Bone marrow (tissue), 2 donors: ENCODE data around the gene MARCHF10.
"Not testable (repeated sequence)": the region's sequence is repeated elsewhere in the genome, so short reads cannot be mapped to it uniquely, and the experiment has no call there.

Experiments
- DNase-seq, 2 donors: peaks; one replicate each; lab custom pipeline; 2025; lab: John Stamatoyannopoulos, UW

The MARCHF10 gene

DNA sequence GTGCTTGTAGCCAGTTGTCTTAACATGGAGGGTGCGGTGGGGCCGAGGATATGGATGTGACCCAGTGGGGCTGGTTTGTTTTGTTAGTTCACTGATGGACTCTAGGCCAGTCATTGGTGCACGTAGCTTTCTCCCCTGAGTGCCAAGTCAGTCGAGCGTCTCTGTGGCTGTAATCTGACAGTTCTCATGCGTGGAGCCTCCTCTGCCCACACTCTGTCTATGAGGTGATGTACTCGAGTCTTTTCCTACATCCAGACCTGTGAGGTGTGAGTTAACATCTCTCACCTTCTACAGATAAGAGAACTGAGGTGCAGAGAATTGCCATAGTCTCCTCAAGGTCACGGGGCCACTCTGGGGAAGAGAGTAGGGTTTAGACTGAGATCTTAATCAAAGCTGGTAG, 90.2 kb downstream of the MARCHF10 start:
- no peak for DNase-seq

DNA sequence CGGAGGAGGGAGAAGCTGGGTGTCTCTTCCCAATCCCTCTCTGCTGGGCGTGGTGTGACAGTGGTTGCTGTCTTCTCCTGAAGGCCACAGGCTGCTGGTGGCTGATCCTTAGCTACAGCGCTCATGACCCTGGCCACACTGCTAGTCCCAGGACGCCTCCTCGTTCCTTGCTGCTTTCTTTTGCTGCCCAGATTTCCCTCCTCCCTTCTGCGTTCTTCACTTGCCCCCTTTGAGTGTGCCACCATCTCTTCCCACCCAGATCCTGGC, 90.6 kb downstream of the MARCHF10 start:
- DNase-seq, result no peak

DNA sequence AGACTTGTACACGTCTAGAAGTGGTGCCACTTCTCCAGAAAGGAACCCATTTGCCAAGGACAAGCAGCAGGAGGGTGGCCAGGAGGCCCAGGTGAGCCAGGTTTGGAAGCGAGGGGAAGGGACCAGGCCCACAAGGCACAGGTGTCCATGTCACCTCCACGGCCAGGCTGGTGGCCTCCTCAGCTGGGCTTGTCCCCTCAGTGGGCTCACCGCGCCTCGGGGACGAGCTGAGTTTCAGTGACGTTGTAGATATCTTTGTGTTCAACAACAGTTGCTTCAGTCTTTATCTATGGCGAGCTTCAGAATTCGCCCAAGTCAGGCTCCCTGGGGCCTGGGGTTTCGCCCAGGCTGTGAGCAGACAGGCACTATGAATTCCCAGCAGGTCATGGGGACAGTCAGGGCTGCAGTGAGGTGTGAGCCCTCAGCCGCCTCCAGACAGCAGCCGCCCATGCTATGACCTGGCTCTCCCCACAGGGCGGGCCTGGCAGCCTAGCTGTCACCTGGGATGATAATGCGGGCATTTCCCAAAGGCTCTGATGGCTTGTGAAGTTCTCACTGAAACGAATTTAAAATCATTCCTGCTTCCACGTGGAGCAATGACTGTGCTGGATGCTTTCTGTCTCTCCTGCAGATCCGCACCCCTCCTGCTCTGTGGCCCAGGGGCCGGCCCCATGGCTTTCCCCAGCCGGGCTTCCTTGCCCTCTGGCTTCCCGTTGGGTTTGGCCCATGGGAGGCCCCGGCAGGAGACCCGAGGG, 91.1 kb downstream of the MARCHF10 start:
- DNase-seq, result no peak

DNA sequence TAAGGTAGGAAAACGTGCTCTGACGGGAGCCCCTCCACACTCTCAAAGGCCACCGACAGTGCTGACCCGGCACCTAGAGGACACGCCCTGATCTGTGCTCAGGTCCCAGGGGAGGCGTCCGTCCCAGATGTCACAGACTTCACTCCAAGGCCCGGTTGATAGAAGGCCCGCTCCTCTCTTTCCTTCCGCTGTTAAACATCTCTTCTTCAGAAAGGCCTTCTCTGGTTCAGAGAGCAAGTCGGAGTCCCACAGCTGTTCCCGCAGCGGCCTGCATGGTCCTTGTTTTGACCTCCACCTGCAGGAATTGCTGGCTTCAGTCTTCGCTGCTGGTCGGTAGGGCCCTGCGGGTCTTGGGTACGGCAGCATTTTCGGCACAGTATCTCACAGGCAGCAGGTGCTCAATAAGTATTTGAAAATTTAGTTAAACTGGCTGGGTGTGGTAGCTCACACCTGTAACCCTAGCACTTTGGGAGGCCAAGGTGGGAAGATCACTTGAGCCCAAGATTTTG, 92.2 kb downstream of the MARCHF10 start:
- DNase-seq, result no peak

DNA sequence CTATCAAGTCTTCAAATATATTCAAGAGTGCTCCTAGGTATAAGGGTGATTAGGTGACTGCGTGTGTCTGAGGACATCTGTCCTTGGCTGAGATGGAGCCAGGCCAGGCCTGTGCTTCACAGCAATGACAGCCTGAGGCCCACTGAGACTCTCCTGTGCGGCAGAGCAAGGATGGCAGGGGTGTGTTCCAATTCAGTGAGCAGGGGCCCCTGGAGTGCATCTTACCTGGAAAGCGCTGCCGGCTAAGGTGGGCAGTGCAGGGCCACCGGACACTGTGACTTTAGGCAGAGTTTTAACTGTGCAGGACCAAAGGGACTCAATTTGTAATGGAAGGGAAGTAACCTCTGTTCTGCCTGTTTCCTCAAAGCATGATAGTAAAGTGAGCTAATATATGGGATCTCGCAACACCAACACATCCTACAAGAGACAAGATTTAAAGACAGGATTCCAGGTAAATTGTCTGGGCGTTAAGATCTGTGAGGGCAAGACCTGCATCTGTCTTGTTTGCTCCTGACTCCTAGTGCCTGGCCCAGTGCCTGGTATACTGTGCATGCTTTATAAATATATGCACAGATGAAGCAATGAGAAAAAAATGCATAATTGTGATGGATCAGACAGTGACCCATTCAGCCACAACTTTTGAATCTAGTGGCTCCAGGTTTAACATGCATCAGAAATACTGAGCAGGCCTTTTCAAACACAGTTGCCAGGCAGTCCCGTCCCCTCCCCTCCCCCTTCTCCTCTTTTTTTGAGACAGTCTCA, 93.9 kb downstream of the MARCHF10 start:
- DNase-seq, result no peak

DNA sequence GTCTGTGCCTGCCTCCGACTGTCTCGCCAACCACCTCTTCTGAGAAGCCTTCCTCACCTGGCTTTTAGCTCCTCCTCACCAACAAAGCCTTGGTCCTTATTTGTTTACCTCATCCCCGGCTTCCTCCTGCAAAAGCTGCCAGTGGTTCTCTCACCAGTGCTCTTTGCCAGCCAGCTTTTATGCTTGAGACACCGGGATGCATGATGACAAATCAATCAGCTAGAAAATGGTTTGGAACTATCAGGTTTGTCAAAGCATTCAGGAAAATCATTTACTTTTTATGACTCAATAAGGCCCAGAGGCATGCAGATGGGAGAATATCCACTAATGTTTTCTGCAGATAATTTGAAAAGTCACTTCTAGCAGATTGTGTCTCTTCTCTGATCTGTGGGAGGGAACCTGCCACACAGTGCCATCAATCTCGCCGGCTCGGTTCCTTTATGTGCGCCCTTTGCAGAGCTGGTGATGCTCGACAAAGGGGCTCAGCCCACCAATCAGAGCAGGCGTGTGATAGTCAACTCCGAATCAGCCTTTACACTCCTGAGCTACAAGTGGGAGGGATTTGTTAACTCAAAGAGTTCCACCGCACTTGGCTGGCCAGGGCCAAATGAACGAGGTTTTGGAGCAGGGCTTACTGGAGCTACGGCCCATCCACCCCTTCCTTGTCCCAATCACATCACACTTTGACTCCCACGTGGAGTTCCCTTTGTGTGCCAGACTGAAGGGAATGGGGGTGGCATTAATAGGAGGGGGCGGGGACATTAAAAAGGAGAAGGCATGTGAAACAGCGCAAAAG, 94.8 kb downstream of the MARCHF10 start:
- no peak for DNase-seq

DNA sequence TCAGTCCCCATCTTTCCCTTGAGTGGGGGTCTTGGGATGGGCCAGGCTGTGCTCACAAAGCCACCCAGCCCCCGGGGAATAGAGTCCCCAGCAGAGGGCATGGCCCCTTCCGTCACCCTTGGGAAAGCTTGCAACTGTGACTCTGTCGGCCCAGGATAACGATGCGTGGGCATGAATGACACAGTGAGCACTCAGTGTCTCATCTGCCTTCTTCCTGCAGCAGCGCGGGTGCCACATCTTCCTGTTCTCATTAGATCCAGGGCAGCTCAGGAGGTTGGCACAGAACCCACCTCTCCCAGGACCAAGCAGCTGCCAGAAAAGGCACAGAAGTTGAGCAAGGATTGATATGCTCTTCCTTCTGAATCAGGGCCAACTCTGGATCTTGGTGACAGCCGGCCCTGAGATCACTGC, 95.9 kb downstream of the MARCHF10 start:
- no peak for DNase-seq

DNA sequence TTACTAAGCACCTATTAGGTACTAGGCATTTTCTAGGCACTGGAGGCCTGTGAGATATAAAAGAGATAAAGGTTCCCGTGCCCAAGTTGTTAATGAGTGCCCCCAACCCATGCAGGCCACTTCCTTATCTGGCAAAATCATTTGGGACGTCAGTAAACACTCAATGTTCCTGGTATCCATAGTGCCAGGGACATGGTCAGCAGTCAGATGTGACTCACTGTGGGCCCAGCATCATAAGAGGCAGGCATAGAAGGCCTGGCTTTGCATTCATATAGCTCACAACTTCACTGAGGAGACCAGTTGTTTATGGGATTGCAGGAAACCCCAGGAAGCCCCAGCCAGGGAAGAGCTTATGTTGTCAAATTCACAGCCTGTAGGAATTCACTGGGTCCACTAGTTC, 99.5 kb downstream of the MARCHF10 start:
- DNase-seq, result no peak

DNA sequence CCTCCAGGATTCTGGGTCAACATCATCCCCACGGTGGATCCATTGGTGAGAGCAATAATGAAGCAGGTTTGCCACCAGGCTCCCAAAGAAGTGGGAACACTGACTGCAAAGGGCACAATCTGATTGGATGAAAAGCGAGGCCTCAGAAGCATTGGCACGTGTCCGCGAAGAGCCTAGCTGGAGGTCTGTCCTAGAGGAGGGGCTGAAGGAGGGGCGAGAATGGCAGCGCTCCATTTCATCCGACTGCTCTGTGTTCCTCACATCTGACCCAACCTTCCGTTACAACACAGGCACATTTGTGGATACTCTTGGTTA, 100.7 kb downstream of the MARCHF10 start:
- no peak for DNase-seq

DNA sequence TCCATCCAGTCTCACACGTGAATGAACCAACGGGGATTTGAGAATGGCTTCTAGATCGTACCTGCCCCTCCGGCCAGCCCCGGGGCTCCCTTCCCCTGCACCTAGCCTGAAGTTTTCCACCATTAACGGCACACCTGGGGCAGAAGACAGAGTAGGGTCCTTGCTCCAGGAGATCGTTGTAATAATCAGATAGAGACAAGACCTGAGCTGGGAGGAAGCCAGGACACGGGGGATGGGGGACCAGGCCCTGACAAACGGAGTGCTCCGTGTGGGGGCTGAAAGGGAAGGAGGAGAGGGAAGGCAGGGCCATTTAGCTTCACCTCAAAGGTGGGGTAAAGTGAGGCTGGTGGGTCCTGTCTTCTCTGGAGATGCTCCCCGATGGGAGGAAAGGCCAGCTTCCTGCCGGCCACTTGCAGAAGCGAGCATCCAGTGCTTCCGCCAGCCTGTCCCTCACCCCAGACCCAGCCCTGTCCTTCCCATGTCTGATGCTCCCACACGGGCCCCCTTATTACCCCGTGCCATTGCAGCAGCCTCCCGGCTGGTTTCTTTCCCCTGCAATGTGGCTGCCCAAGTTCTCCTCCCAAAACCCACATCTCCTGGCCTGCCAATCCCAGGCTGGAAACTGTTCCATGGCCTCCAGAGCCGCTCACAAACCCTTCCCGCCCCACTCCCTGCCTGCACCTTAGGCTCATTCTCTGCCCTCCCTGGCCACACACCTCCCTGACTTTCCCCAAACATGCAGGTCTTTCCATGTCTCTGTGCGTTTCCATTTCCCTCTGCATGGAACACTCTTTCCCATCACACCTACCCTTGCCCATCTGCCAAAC, 101.3 kb downstream of the MARCHF10 start:
- DNase-seq, result no peak

DNA sequence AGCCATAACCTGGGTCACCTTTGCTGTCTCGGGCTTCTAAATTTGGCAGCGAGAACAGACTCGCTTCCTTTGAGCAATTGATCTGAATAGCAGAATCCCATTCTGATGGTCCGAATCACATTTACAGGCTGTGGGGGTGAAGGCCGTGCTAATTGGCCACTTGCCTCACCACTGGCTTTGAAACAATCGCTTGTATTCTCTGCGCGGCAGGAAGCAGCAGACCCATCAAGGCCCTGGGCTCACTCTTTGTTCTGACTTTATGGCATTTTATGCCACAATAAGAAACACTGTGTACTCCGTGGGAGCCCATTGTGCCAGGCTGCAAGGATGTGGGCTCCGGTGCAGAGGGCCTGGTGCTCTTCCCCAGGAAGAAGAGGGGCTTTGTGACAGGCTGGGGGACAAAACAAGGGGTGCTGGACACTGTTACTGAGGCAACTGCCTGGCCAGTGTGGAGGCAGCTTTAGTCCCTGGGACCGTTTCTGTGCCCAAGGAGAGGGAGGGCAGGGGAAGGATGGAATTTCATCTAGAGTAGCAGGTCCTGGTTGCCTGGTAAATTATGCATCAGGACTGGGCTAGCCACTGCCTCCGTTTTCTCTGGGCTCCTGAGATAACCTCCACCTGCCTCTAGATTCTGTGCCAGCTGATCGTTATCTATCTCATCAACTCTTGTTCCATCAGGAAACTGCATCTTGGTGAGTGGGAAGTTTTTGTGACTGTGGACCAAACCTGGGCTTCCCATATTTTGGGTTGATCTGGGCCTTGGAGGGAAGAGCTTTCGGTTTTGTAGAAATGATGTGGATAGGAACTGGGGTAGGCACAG, 102.1 kb downstream of the MARCHF10 start:
- no peak for DNase-seq

DNA sequence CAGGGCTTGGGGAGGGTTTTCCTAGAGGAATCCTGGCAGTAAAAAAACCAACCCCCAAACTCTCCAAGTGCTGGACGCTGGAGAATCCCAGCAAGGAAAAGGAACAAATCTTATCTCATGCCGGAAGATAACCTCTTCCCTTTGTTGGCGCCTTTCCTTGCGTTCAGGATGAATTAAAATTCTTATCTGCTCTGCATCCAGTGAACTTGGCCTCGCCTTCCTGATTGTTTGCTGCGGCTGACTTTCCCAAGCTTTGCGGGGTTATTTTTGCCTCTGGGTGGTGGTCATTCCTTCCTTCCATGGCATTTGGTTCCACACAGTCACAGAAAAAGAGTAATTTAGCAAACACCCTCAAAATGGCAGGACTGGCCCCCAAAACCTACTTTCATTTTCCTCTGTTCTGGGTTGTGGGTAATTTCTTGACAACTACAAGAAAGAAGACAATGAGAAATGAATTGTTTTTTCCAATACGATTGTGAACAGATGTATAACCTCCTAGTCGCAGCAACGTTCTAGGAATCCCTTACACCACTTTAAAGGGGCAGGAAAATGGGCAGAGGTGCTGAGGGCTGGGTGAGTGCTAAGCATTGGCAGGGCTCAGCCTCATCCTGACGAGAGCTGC, 102.8 kb downstream of the MARCHF10 start:
- DNase-seq, result no peak

DNA sequence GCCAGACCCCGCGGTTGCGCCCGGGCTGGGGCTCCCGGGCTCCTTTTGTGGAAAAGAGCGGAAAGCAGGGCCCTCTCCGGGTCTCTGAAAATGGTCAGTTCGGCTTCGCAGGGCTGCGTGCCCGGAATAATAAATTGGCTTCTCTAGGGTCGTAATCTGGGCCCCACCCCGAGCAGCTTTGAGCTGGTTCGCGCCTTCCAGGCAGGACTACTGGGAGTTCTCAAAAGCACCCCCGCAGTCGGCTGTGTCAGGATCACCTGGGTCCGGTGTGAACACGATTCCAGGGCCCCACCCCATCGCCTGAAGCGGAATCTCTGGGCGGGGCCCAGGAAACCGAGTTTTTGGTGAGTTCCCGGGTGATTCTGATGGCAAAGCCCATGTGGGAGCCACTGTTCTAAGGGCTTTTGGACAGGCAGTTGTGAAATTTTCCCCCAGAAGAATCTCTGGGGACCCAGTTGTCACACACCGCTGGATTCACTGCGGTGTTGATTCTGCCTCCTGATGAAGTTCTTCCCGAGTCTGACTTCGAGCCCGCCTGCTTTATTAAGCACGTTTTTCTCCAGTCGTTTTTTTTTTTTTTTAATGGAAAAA, 103.6 kb downstream of the MARCHF10 start:
- DNase-seq, result no peak

DNA sequence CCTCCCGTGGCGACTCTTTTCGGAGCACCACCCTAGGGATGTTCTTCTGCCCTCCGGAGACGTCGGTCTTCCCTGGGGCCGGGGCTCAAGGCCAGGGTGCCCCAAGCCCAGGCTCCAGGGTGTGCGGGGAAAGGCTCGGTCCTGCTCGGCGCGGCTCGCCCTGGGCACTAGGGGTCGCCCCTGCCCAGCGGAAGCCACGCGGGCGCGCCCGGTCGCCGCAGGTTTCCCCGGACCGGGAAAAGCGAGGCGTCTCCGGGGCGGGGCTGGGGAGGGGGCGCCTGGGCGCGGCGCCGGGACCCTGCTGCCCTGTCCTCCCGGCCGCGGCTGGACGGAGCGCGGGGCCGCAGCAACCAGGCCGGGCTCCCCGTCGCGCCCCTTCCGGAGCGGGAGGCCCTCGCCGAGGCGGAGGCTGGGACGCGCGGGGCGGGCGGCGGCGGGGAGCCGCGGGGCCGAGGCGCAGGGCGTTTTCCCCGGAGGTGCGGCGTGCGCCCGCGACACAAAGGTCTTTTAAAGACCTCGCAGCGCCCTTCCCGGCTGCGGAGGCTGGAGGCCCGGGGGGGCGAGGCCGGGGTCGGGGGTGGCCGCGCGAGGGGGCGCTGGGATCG, 104.2 kb downstream of the MARCHF10 start:
- DNase-seq, result peak in 1 of 2 donors; percentile 58

DNA sequence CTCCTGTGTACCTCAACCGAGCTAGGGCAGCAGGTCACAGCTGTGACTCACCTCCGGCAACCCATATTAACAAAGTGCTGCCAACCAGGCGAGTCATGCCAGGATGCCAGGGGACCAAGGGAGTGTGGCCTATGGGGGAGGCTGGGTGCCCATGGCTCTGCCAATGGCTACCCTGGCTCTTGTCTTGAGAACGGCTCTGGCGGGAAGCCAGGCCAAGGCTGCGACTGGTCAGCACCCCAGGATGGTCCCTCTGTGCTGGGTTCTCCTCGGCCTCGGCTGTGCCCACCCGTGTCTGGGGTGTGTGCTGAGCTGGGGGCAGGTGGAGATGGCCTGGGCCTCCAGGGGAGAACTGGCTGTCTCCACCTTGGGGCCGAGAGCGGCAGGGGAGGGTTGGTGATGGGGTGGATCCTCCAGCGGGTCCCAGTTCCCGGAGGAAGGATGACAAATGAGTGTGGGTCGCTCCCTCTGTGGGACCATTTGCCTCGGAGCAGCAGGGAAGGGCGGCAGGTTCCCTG, 104.8 kb downstream of the MARCHF10 start:
- DNase-seq, result no peak

DNA sequence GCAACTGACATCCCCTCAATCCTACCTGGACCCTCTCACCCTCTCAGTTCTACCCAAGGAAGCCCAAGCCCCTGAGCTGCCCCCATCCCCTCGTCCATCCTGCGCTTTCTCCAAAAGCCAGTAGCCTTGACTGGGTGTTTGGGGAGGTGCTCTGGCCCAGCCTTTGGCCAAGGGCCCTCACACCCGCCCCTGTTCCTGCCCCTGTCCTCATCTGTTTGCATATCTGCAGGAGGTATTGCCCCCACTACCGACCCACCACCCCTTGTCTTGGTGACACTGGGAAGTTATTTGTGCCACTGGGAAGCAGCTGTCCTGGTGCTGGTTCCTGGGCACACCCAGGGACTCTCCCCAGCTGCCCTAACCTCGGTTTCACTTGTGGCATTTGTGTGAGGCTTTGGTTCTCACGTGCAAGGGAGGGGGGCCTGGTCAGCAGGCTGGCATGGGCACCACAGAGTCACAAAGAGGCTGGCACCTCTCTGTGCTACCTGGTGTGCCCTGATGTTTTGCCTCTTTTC, 105.3 kb downstream of the MARCHF10 start:
- DNase-seq, result no peak

DNA sequence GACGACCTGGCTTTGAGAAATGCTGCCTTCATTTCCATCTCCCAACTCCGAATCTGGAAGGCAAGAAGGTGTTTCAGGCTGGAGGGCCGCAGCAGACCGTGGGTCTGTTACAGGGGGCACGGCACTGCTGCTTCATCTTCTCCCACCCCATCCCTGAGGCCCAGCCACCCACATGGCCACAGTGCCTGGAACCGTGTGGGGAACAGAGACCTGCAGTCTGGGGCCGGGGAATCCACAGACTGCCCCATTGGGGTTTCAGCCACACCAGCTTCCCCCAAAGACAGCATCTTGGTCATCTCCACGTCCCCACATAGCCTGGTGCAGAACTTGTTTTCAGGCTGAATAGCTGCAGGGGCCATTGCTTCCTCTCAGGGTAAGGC, 106.4 kb downstream of the MARCHF10 start:
- DNase-seq, result no peak

DNA sequence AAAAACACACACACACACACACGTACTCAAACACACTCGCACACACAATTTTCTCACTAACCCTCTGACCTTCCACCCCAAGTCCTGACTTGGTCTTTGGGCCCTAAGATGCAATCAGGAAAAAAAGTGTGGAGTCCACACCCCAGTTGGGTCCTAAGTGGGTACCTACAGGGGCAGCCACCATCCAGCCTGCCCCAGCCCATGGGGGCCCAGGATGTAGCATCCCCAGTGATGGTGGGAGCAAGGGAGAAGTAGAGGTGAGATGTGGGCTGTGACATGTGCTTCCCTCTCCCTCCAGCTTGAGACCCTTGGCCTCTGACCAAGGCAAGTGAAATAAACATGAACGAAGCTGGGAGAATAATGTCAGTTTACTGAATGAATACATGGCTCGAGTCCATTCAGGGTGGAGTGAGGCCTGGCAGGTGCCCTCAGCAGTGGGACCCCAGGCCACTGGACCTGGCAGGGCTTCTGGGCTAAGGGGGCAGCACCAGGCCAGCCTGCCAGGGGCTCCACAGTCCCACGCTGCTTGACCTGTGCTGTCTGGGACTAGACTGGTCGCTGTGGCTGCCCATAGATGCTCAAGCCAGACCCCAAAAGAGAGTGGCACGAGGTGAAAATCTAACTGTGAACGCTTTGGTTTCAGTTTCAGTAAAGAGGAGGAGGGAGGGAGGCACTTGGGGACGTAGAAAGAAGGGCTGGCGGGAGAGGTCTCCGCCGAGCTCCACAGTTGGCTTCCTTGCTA, 107.0 kb downstream of the MARCHF10 start:
- DNase-seq, result no peak

DNA sequence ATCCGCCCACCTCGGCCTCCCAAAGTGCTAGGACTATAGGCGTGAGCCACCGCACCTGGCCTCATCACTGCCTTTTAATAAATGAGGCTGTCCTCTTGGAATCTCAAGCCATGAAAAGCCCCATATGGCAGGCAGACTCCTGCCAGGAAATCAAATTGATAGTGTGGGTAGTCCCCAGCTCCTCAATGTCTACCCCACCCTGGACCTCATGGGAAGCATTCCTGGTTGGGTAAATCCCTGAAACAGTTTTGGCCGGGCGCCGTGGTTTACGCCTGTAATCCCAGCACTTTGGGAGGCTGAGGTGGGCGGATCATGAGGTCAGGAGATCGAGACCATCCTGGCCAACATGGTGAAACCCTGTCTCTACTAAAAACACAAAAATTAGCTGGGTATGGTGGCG, 109.7 kb downstream of the MARCHF10 start:
- not testable (repeated sequence) for DNase-seq
